Measurements from ENCODE around the gene BCO2. TPM values are rescaled to one million over a fixed set of nuclear protein-coding genes. Genes with fewer than 3 reads are reported as not detected.
"Not testable (repeated sequence)": the region's sequence is repeated elsewhere in the genome, so short reads cannot be mapped to it uniquely, and the experiment has no call there.

Gene BCO2
- total and polyA plus RNA-seq, 5 experiments from 2014 or later = 1.9 to 2.3 TPM; not detected in 3

GRCh38 chr11:112176077-112176476 is 765 bp downstream of the BCO2 start:
- no peak for DNase-seq
- Mint-ChIP-seq H3K36me3 (peaks cover 3 to 6% (median 4%) of the 10 kb centered on the region in 3 donors), H3K27ac (no peak overlapping the region), H3K9me3 (peaks cover 0 to 2% (median 0%) of the 10 kb centered on the region in 9 donors), H3K27me3 (peaks cover 18 to 33% (median 30%) of the 10 kb centered on the region in 5 donors), H3K4me3 (no peak overlapping the region), H3K4me1 (peaks cover 9 to 29% (median 13%) of the 10 kb centered on the region in 4 donors)
- POLR2A ChIA-PET = no interaction called here
- no peak for ATAC-seq

- H3K36me3 Mint-ChIP-seq = peaks cover 3 to 11% (median 4%) of the 10 kb centered on the region in 3 donors
- H3K9me3 Mint-ChIP-seq = peaks cover 0 to 2% (median 0%) of the 10 kb centered on the region in 9 donors
- no peak for DNase-seq
- POLR2A ChIA-PET = interaction anchor here (0.7 kb wide), 1 partner anchor 740 kb away, joined by 3 read pairs; no protein-coding TSS in a partner anchor
- H3K4me3 Mint-ChIP-seq = no peak overlapping the region
- H3K27ac Mint-ChIP-seq = no peak overlapping the region
- no peak for ATAC-seq
- peaks cover 9 to 29% (median 13%) of the 10 kb centered on the region in 4 donors for H3K4me1 Mint-ChIP-seq
- H3K27me3 Mint-ChIP-seq = peaks cover 18 to 33% (median 30%) of the 10 kb centered on the region in 5 donors
Measured at GRCh38 chr11:112177589-112177988, 2.3 kb downstream of the BCO2 start.

- peaks cover 9 to 30% (median 13%) of the 10 kb centered on the region in 4 donors for H3K4me1 Mint-ChIP-seq
- POLR2A ChIA-PET = interaction anchor here (0.7 kb wide), 1 partner anchor 741 kb away, joined by 3 read pairs; no protein-coding TSS in a partner anchor
- H3K9me3 Mint-ChIP-seq = peaks cover 0 to 3% (median 0%) of the 10 kb centered on the region in 9 donors
- peaks cover 3 to 11% (median 4%) of the 10 kb centered on the region in 3 donors for H3K36me3 Mint-ChIP-seq
- H3K27me3 Mint-ChIP-seq = peaks cover 18 to 33% (median 30%) of the 10 kb centered on the region in 5 donors
- H3K27ac Mint-ChIP-seq = no peak overlapping the region
- DNase-seq (no peak), ATAC-seq (no peak)
- no peak overlapping the region for H3K4me3 Mint-ChIP-seq
Measured at GRCh38 chr11:112178428-112178827, 3.1 kb downstream of the BCO2 start.

- peaks cover 18 to 33% (median 30%) of the 10 kb centered on the region in 5 donors for H3K27me3 Mint-ChIP-seq
- H3K36me3 Mint-ChIP-seq = peaks cover 3 to 11% (median 4%) of the 10 kb centered on the region in 3 donors
- H3K4me3 Mint-ChIP-seq = no peak overlapping the region
- POLR2A ChIA-PET = no interaction called here
- DNase-seq = no peak
- peaks cover 0 to 3% (median 0%) of the 10 kb centered on the region in 9 donors for H3K9me3 Mint-ChIP-seq
- peaks cover 9 to 30% (median 13%) of the 10 kb centered on the region in 4 donors for H3K4me1 Mint-ChIP-seq
- peak overlapping the region in 1 of 10 donors; percentile 31 for H3K27ac Mint-ChIP-seq
- no peak for ATAC-seq
Measured at GRCh38 chr11:112178936-112179335, 3.6 kb downstream of the BCO2 start.

- H3K9me3 Mint-ChIP-seq = peaks cover 0 to 3% (median 0%) of the 10 kb centered on the region in 9 donors
- no peak for ATAC-seq
Measured at GRCh38 chr11:112179601-112180000, 4.3 kb downstream of the BCO2 start.

GRCh38 chr11:112182867-112183266 is 7.6 kb downstream of the BCO2 start:
- no peak for DNase-seq
- no peak for ATAC-seq
- Mint-ChIP-seq H3K27ac (no peak overlapping the region), H3K9me3 (peaks cover 0 to 3% (median 0%) of the 10 kb centered on the region in 9 donors), H3K27me3 (peaks cover 8 to 22% (median 17%) of the 10 kb centered on the region in 5 donors), H3K4me1 (peaks cover 0 to 17% (median 0%) of the 10 kb centered on the region in 4 donors), H3K4me3 (no peak overlapping the region), H3K36me3 (peaks cover 4 to 11% (median 4%) of the 10 kb centered on the region in 3 donors)
- POLR2A ChIA-PET = no interaction called here

More at GRCh38 chr11:112179601-112180000, 4.3 kb downstream of the BCO2 start:
- H3K4me3 Mint-ChIP-seq = no peak overlapping the region
- H3K27ac Mint-ChIP-seq = no peak overlapping the region
- H3K36me3 Mint-ChIP-seq = peaks cover 3 to 11% (median 4%) of the 10 kb centered on the region in 3 donors
- DNase-seq = no peak
- H3K4me1 Mint-ChIP-seq = peaks cover 8 to 30% (median 11%) of the 10 kb centered on the region in 4 donors
- peaks cover 16 to 32% (median 28%) of the 10 kb centered on the region in 5 donors for H3K27me3 Mint-ChIP-seq
- POLR2A ChIA-PET = no interaction called here

GRCh38 chr11:112185883-112186282 is 10.6 kb downstream of the BCO2 start:
- ATAC-seq = no peak
- peak overlapping the region in 1 of 10 donors; percentile 18 for H3K27ac Mint-ChIP-seq
- POLR2A ChIA-PET = no interaction called here

GRCh38 chr11:112186304-112186703 is 11.0 kb downstream of the BCO2 start:
- peaks cover 0 to 4% (median 2%) of the 10 kb centered on the region in 3 donors for H3K36me3 Mint-ChIP-seq
- H3K4me1 Mint-ChIP-seq = peaks cover 0 to 1% (median 0%) of the 10 kb centered on the region in 4 donors
- H3K9me3 Mint-ChIP-seq = peaks cover 0 to 3% (median 0%) of the 10 kb centered on the region in 9 donors
- no peak for ATAC-seq
- no peak overlapping the region for H3K4me3 Mint-ChIP-seq
- peaks cover 0 to 15% (median 3%) of the 10 kb centered on the region in 5 donors for H3K27me3 Mint-ChIP-seq
- peak overlapping the region in 1 of 10 donors; percentile 18 for H3K27ac Mint-ChIP-seq
- DNase-seq = no peak
- POLR2A ChIA-PET = no interaction called here

More at GRCh38 chr11:112185883-112186282, 10.6 kb downstream of the BCO2 start:
- peaks cover 0 to 1% (median 0%) of the 10 kb centered on the region in 4 donors for H3K4me1 Mint-ChIP-seq
- DNase-seq = no peak
- H3K36me3 Mint-ChIP-seq = peaks cover 0 to 5% (median 2%) of the 10 kb centered on the region in 3 donors
- H3K4me3 Mint-ChIP-seq = no peak overlapping the region
- H3K27me3 Mint-ChIP-seq = peaks cover 0 to 15% (median 4%) of the 10 kb centered on the region in 5 donors
- H3K9me3 Mint-ChIP-seq = peaks cover 0 to 3% (median 0%) of the 10 kb centered on the region in 9 donors

- H3K27ac Mint-ChIP-seq, H3K4me1 Mint-ChIP-seq, DNase-seq, POLR2A ChIA-PET, H3K36me3 Mint-ChIP-seq, H3K4me3 Mint-ChIP-seq, H3K27me3 Mint-ChIP-seq, ATAC-seq, H3K9me3 Mint-ChIP-seq: not testable (repeated sequence)
Measured at GRCh38 chr11:112195113-112195512, 19.8 kb downstream of the BCO2 start.

GRCh38 chr11:112195951-112196351 is 20.6 kb downstream of the BCO2 start:
- no peak overlapping the region for H3K4me3 Mint-ChIP-seq
- POLR2A ChIA-PET = no interaction called here
- H3K36me3 Mint-ChIP-seq = peaks cover 0 to 5% (median 0%) of the 10 kb centered on the region in 3 donors
- no peaks in the 10 kb centered on the region for H3K9me3 Mint-ChIP-seq
- peaks cover 0 to 6% (median 0%) of the 10 kb centered on the region in 4 donors for H3K4me1 Mint-ChIP-seq
- DNase-seq (no peak), ATAC-seq (no peak)
- H3K27me3 Mint-ChIP-seq = peaks cover 0 to 3% (median 0%) of the 10 kb centered on the region in 5 donors
- peak overlapping the region in 1 of 10 donors; percentile 45 for H3K27ac Mint-ChIP-seq

GRCh38 chr11:112196519-112197087 is 21.3 kb downstream of the BCO2 start:
- DNase-seq = no peak
- peaks cover 0 to 3% (median 0%) of the 10 kb centered on the region in 5 donors for H3K27me3 Mint-ChIP-seq
- peaks cover 0 to 5% (median 0%) of the 10 kb centered on the region in 3 donors for H3K36me3 Mint-ChIP-seq
- POLR2A ChIA-PET = no interaction called here
- ATAC-seq = no peak
- H3K4me3 Mint-ChIP-seq = no peak overlapping the region
- H3K27ac Mint-ChIP-seq = no peak overlapping the region
- no peaks in the 10 kb centered on the region for H3K9me3 Mint-ChIP-seq
- peaks cover 0 to 6% (median 0%) of the 10 kb centered on the region in 4 donors for H3K4me1 Mint-ChIP-seq

GRCh38 chr11:112199101-112199500 is 23.8 kb downstream of the BCO2 start:
- POLR2A ChIA-PET = interaction anchor here (0.6 to 0.7 kb wide), 2 partner anchors 30 to 45 kb away, joined by 3 to 5 read pairs; no protein-coding TSS in a partner anchor
- H3K9me3 Mint-ChIP-seq, H3K27me3 Mint-ChIP-seq, DNase-seq, H3K4me1 Mint-ChIP-seq, H3K27ac Mint-ChIP-seq, H3K4me3 Mint-ChIP-seq, H3K36me3 Mint-ChIP-seq, ATAC-seq: not testable (repeated sequence)

- no peak overlapping the region for H3K4me3 Mint-ChIP-seq
- H3K9me3 Mint-ChIP-seq = no peaks in the 10 kb centered on the region
- POLR2A ChIA-PET = no interaction called here
- peaks cover 0 to 4% (median 0%) of the 10 kb centered on the region in 5 donors for H3K27me3 Mint-ChIP-seq
- ATAC-seq (no peak), DNase-seq (no peak)
- H3K27ac Mint-ChIP-seq = no peak overlapping the region
- peaks cover 0 to 8% (median 0%) of the 10 kb centered on the region in 3 donors for H3K36me3 Mint-ChIP-seq
- peaks cover 0 to 6% (median 0%) of the 10 kb centered on the region in 4 donors for H3K4me1 Mint-ChIP-seq
Measured at GRCh38 chr11:112200252-112200651, 24.9 kb downstream of the BCO2 start.

Measured in naive thymus-derived CD8-positive, alpha-beta T cell (primary cell).